HEK293 (cell line): ENCODE measurements around the gene CENPN.

Experiments used
- CTCF ChIA-PET: fragments of 350-600 bp; formaldehyde crosslinking; extraction: SDS; loops from one replicate; lab custom pipeline; 2021; ENCODE audit warnings: antibody characterized with exemption; lab: Yijun Ruan, JAX
- POLR2A ChIA-PET: fragments of 300-600 bp; formaldehyde crosslinking; extraction: SDS; loops from one replicate; lab custom pipeline; 2020; ENCODE audit warnings: antibody characterized with exemption, inconsistent platforms; lab: Yijun Ruan, JAX
- H3K27ac ChIP-seq: fragments of 200-500 bp; sonication (Bioruptor generic); 2 replicates; pipeline ENCODE4 v1.5.1; 2014; ENCODE audit warnings: low read depth, low read length, control low read depth, inconsistent platforms; ENCODE audit errors: extremely low read depth
- H3K36me3 ChIP-seq, 2 experiments: fragments of 200-500 bp in 1 of 2; sonication (Bioruptor generic) in 1 of 2; 1 replicate in 1 of 2; 2 replicates in 1 of 2; pipeline ENCODE4 v1.5.1; 2014 to 2017; ENCODE audit warnings: inconsistent platforms in 2 of 2, low read length in 2 of 2; ENCODE audit not compliant: control insufficient read depth in 2 of 2, insufficient read depth in 1 of 2
- H3K4me1 ChIP-seq: fragments of 200-500 bp; sonication (Bioruptor generic); 2 replicates; pipeline ENCODE4 v1.5.1; 2014; ENCODE audit warnings: mild to moderate bottlenecking, low read length, inconsistent platforms; ENCODE audit not compliant: control insufficient read depth, insufficient read depth
- H3K4me3 ChIP-seq: 2 replicates; pipeline ENCODE4 v1.5.1; 2011; ENCODE audit warnings: low read depth, mild to moderate bottlenecking, control low read depth, low read length, moderate library complexity
- H3K9me3 ChIP-seq: fragments of 200-500 bp; sonication (Bioruptor generic); 2 replicates; pipeline ENCODE4 v1.5.1; 2014; ENCODE audit warnings: low read depth, low read length, inconsistent platforms; ENCODE audit not compliant: control insufficient read depth, insufficient read depth
- IKZF3 ChIP-seq: fragments of 450-650 bp; IDR thresholded peaks from 2 replicates; pipeline ENCODE4 v1.5.0; 2018; ENCODE audit warnings: missing biosample characterization, mild to moderate bottlenecking, missing genetic modification characterization, moderate library complexity
- MZF1 ChIP-seq: fragments of 450-650 bp; formaldehyde crosslinking; IDR thresholded peaks from 2 replicates; pipeline ENCODE4 v1.5.1; 2017; ENCODE audit warnings: missing biosample characterization, missing genetic modification characterization, borderline replicate concordance
- PRDM10 ChIP-seq: fragments of 450-650 bp; formaldehyde crosslinking; IDR thresholded peaks from 2 replicates; pipeline ENCODE4 v1.5.1; 2016; ENCODE audit warnings: missing biosample characterization, missing genetic modification characterization
- SCRT2 ChIP-seq: fragments of 450-650 bp; formaldehyde crosslinking; IDR thresholded peaks from 2 replicates; pipeline ENCODE4 v1.5.1; 2016; ENCODE audit warnings: missing biosample characterization, missing genetic modification characterization
- TSHZ1 ChIP-seq: fragments of 450-650 bp; formaldehyde crosslinking; IDR thresholded peaks from 2 replicates; pipeline ENCODE4 v1.5.1; 2016; ENCODE audit warnings: missing biosample characterization, missing genetic modification characterization, borderline replicate concordance
- ZBTB49 ChIP-seq: fragments of 450-650 bp; formaldehyde crosslinking; IDR thresholded peaks from 2 replicates; pipeline ENCODE4 v1.5.1; 2016; ENCODE audit warnings: missing biosample characterization, missing genetic modification characterization, low read depth
- ZFP3 ChIP-seq: fragments of 450-650 bp; formaldehyde crosslinking; IDR thresholded peaks from 2 replicates; pipeline ENCODE4 v1.5.1; 2016; ENCODE audit warnings: low read depth, missing biosample characterization, missing genetic modification characterization
- ZNF140 ChIP-seq: fragments of 450-650 bp; formaldehyde crosslinking; IDR thresholded peaks from 2 replicates; pipeline ENCODE4 v1.5.1; 2016; ENCODE audit warnings: missing biosample characterization, missing genetic modification characterization
- ZNF18 ChIP-seq: fragments of 450-650 bp; formaldehyde crosslinking; IDR thresholded peaks from 2 replicates; pipeline ENCODE4 v1.5.1; 2016; ENCODE audit warnings: missing biosample characterization, missing genetic modification characterization
- ZNF211 ChIP-seq: fragments of 450-650 bp; formaldehyde crosslinking; IDR thresholded peaks from 2 replicates; pipeline ENCODE4 v1.5.1; 2016; ENCODE audit warnings: low read depth, missing biosample characterization, missing genetic modification characterization
- ZNF292 ChIP-seq: fragments of 450-650 bp; formaldehyde crosslinking; IDR thresholded peaks from 2 replicates; pipeline ENCODE4 v1.5.1; 2016; ENCODE audit warnings: low read depth, missing biosample characterization, missing genetic modification characterization, borderline replicate concordance
- ZNF311 ChIP-seq: fragments of 450-650 bp; formaldehyde crosslinking; IDR thresholded peaks from 2 replicates; pipeline ENCODE4 v1.5.1; 2017; ENCODE audit warnings: missing biosample characterization, missing genetic modification characterization, borderline replicate concordance
- ZNF366 ChIP-seq: fragments of 450-650 bp; formaldehyde crosslinking; conservative IDR thresholded peaks from 2 replicates; pipeline ENCODE4 v1.5.1; 2016; ENCODE audit warnings: missing biosample characterization, missing genetic modification characterization
- ZNF513 ChIP-seq: fragments of 450-650 bp; IDR thresholded peaks from 2 replicates; pipeline ENCODE4 v1.5.1; 2018; ENCODE audit warnings: missing biosample characterization, missing genetic modification characterization
- ZNF555 ChIP-seq: fragments of 450-650 bp; formaldehyde crosslinking; conservative IDR thresholded peaks from 2 replicates; pipeline ENCODE4 v1.5.1; 2017; ENCODE audit warnings: missing biosample characterization, mild to moderate bottlenecking, missing genetic modification characterization, inconsistent platforms
- ZNF747 ChIP-seq: fragments of 450-650 bp; formaldehyde crosslinking; IDR thresholded peaks from 2 replicates; pipeline ENCODE4 v1.5.1; 2016; ENCODE audit warnings: missing biosample characterization, missing genetic modification characterization
- ZSCAN16 ChIP-seq: fragments of 450-650 bp; formaldehyde crosslinking; IDR thresholded peaks from 2 replicates; pipeline ENCODE4 v1.5.1; 2016; ENCODE audit warnings: missing biosample characterization, missing genetic modification characterization
- TF ChIP-seq, protein P1 (sequence below): fragments of 450-650 bp; formaldehyde crosslinking; IDR thresholded peaks from 2 replicates; pipeline ENCODE4 v1.5.1; 2016; ENCODE audit warnings: missing biosample characterization, missing genetic modification characterization
- TF ChIP-seq, protein P2 (sequence below): fragments of 450-650 bp; formaldehyde crosslinking; IDR thresholded peaks from 2 replicates; pipeline ENCODE4 v1.5.1; 2016; ENCODE audit warnings: missing biosample characterization, missing genetic modification characterization

Gene CENPN

GRCh38 chr16:80996688-80997138 is 10.3 kb upstream of the CENPN start:
- Histone ChIP-seq H3K9me3 (no peaks in the 10 kb centered on the region), H3K4me3 (no peak overlapping the region), H3K36me3 (no peaks in the 10 kb centered on the region; a peak in 1 of 3 replicates), H3K27ac (no peak overlapping the region), H3K4me1 (peaks cover 6% of the 10 kb centered on the region)
- CTCF ChIA-PET = interaction anchor here (0.7 to 1.4 kb wide), 3 partner anchors 9 to 39 kb away, joined by 3 read pairs; no protein-coding TSS in a partner anchor
- POLR2A ChIA-PET = no interaction called here
- TF ChIP-seq ZNF747 (tag by site-specific recombination) (no peak), ZBTB49 (tag by site-specific recombination) (no peak), PRDM10 (tag by site-specific recombination) (peak; percentile 40; the same call in 1 of the 2 replicates), ZNF211 (no peak), ZNF18 (tag by site-specific recombination) (0 out of 2 replicates have a peak, but pooled peaks have one; percentile 41), ZNF140 (tag by site-specific recombination) (no peak), ZFP3 (no peak; the same call in 1 of the 2 replicates), ZNF311 (tag by site-specific recombination) (no peak), ZNF555 (no peak), ZNF513 (tag by site-specific recombination) (no peak), MZF1 (tag by site-specific recombination) (no peak), ZSCAN16 (no peak), ZNF366 (tag by site-specific recombination) (peak; percentile 92), SCRT2 (tag by site-specific recombination) (peak; percentile 74), TSHZ1 (peak; percentile 30; the same call in 1 of the 2 replicates), IKZF3 (tag by site-specific recombination) (peak; percentile 90), ZNF292 (tag by site-specific recombination) (no peak)
- TF ChIP-seq, protein P1, sequence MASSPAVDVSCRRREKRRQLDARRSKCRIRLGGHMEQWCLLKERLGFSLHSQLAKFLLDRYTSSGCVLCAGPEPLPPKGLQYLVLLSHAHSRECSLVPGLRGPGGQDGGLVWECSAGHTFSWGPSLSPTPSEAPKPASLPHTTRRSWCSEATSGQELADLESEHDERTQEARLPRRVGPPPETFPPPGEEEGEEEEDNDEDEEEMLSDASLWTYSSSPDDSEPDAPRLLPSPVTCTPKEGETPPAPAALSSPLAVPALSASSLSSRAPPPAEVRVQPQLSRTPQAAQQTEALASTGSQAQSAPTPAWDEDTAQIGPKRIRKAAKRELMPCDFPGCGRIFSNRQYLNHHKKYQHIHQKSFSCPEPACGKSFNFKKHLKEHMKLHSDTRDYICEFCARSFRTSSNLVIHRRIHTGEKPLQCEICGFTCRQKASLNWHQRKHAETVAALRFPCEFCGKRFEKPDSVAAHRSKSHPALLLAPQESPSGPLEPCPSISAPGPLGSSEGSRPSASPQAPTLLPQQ (tag by site-specific recombination) = no peak; the same call in 1 of the 2 replicates
- TF ChIP-seq, protein P2, sequence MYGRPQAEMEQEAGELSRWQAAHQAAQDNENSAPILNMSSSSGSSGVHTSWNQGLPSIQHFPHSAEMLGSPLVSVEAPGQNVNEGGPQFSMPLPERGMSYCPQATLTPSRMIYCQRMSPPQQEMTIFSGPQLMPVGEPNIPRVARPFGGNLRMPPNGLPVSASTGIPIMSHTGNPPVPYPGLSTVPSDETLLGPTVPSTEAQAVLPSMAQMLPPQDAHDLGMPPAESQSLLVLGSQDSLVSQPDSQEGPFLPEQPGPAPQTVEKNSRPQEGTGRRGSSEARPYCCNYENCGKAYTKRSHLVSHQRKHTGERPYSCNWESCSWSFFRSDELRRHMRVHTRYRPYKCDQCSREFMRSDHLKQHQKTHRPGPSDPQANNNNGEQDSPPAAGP (tag by site-specific recombination) = no peak
